HG02970 (cell line): ENCODE results near the gene TRIO.
"Not testable (repeated sequence)": the region's sequence is repeated elsewhere in the genome, so short reads cannot be mapped to it uniquely, and the experiment has no call there.

Experiments
- ATAC-seq: cut with Tn5 transposase; IDR thresholded peaks from one replicate; pipeline ENCODE4 v1.9.1; 2021; ENCODE audit warnings: mild to moderate bottlenecking, moderate library complexity, moderate number of reproducible peaks; ENCODE audit not compliant: unreplicated experiment, low FRiP score

The TRIO gene

GRCh38 chr5:14547666-14548065 lies 404.5 kb downstream of the TRIO start:
- ATAC-seq, result no peak

- no peak for ATAC-seq
Observed at GRCh38 chr5:14551211-14551610, 408.1 kb downstream of the TRIO start.

- no peak for ATAC-seq
Observed at GRCh38 chr5:14552017-14552416, 408.9 kb downstream of the TRIO start.

GRCh38 chr5:14554288-14554687 lies 411.1 kb downstream of the TRIO start:
- not testable (repeated sequence) for ATAC-seq

- no peak for ATAC-seq
Observed at GRCh38 chr5:14556015-14556414, 412.9 kb downstream of the TRIO start.

GRCh38 chr5:14557203-14557770 lies 414.1 kb downstream of the TRIO start:
- ATAC-seq, result no peak

- ATAC-seq, result no peak
Observed at GRCh38 chr5:14557791-14558415, 414.8 kb downstream of the TRIO start.
